K562 (cell line): ENCODE measurements around the gene TMC8. TPM values are rescaled to one million over a fixed set of nuclear protein-coding genes. Genes with fewer than 3 reads are reported as not detected.

Source experiments
- CAMTA2 ChIP-seq: fragments of 250-450 bp; sonication (Bioruptor Pico); conservative IDR thresholded peaks from 2 replicates; pipeline ENCODE4 v1.5.1; 2022
- DPF2 ChIP-seq: fragments of 450-650 bp; IDR thresholded peaks from 2 replicates; pipeline ENCODE4 v1.6.1; 2016
- EP300 ChIP-seq: IDR thresholded peaks from 2 replicates; pipeline ENCODE4 v1.6.1; 2012; ENCODE audit warnings: low read length, improper control_type of control experiment
- FOXJ3 ChIP-seq: sonication (generic); formaldehyde crosslinking; IDR thresholded peaks from 2 replicates; pipeline ENCODE4 v1.4.0; 2020; ENCODE audit warnings: mild to moderate bottlenecking, missing genetic modification reagents
- MEF2A ChIP-seq: IDR thresholded peaks from 2 replicates; pipeline ENCODE4 v1.6.1; 2011; ENCODE audit warnings: low read depth, mild to moderate bottlenecking, low read length, moderate library complexity; ENCODE audit not compliant: control insufficient read depth
- NUFIP1 ChIP-seq: fragments of 450-650 bp; IDR thresholded peaks from 2 replicates; pipeline ENCODE4 v1.6.1; 2018; ENCODE audit not compliant: partially characterized antibody
- SMAD2 ChIP-seq: fragments of 150-350 bp; IDR thresholded peaks from 2 replicates; pipeline ENCODE4 v1.6.1; 2014; ENCODE audit warnings: low read depth, mild to moderate bottlenecking, low read length
- TOE1 ChIP-seq, 2 experiments: fragments of 450-650 bp in 1 of 2; sonication (generic) in 1 of 2; formaldehyde crosslinking in 1 of 2; IDR thresholded peaks; 2 replicates each; pipeline versions ENCODE4 v1.7.1 to v1.8.0; 2016 to 2022; ENCODE audit warnings: borderline replicate concordance in 2 of 2, mild to moderate bottlenecking in 2 of 2, antibody characterized with exemption in 1 of 2, inconsistent platforms in 1 of 2, low read depth in 1 of 2, missing genetic modification reagents in 1 of 2, moderate library complexity in 1 of 2
- ZFP1 ChIP-seq: fragments of 450-650 bp; formaldehyde crosslinking; IDR thresholded peaks from 2 replicates; pipeline ENCODE4 v1.4.0; 2020; ENCODE audit warnings: mild to moderate bottlenecking, mixed read lengths
- ZNF253 ChIP-seq: fragments of 250-450 bp; sonication (Bioruptor Pico); conservative IDR thresholded peaks from 2 replicates; pipeline ENCODE4 v1.6.1; 2021; ENCODE audit warnings: mild to moderate bottlenecking
- ZNF395 ChIP-seq: fragments of 200-800 bp; sonication (Bioruptor generic); IDR thresholded peaks from 2 replicates; pipeline ENCODE4 v1.6.1; 2017; ENCODE audit warnings: missing genetic modification characterization, missing compliant biosample characterization
- ZNF398 ChIP-seq: fragments of 250-450 bp; sonication (Bioruptor Pico); IDR thresholded peaks from 2 replicates; pipeline ENCODE4 v1.8.0; 2021; ENCODE audit warnings: moderate library complexity, mild to moderate bottlenecking, inconsistent platforms
- polyA plus RNA-seq, 8 experiments: library from polyadenylated mRNA; depleted of rRNA in 4 of 8; stranded (reverse) in 5 of 8; unstranded in 3 of 8; fragments of >200 nt; fragmentation: Nextera tagmentation in 2 of 8; fragmentation: Illumina TruSeq in 1 of 8; extraction: Ambion mirVana in 2 of 8; extraction: Trizol in 1 of 8; gene quantifications; 2 replicates each; pipeline versions ENCODE4 v1.2.1 to v1.2.3, GENCODE V29; 2011 to 2014; ENCODE audit warnings: inconsistent platforms in 1 of 8, missing spikeins in 1 of 8
- total RNA-seq, 7 experiments: library from RNA; depleted of rRNA in 6 of 7; stranded (reverse); fragments of >200 nt in 6 of 7; fragmentation: Illumina TruSeq in 2 of 7; extraction: Trizol in 2 of 7; gene quantifications; 2 replicates each; pipeline versions ENCODE4 v1.2.1 to v1.2.3, GENCODE V29; 2011 to 2021; ENCODE audit warnings: low replicate concordance in 1 of 7
- TF ChIP-seq, protein P1 (sequence below): sonication (generic); formaldehyde crosslinking; IDR thresholded peaks from 2 replicates; pipeline ENCODE4 v1.8.1; 2023; ENCODE audit warnings: missing genetic modification reagents, mild to moderate bottlenecking, borderline replicate concordance
- TF ChIP-seq, protein P2 (sequence below), 3 experiments: fragments of 200-800 bp in 1 of 3; sonication (Bioruptor generic) in 1 of 3; sonication (generic) in 1 of 3; formaldehyde crosslinking in 1 of 3; IDR thresholded peaks; 2 replicates each; pipeline versions ENCODE4 v1.6.1 to v1.8.0; 2016 to 2022; ENCODE audit warnings: mild to moderate bottlenecking in 2 of 3, missing compliant biosample characterization in 2 of 3, missing genetic modification characterization in 2 of 3, missing genetic modification reagents in 1 of 3
- TF ChIP-seq, protein P3 (sequence below): fragments of 250-450 bp; sonication (Bioruptor Pico); IDR thresholded peaks from 2 replicates; pipeline ENCODE4 v1.4.0; 2020; ENCODE audit warnings: mild to moderate bottlenecking

The TMC8 gene
- total and polyA plus RNA-seq, 9 of the 15 experiments (the other 6 are each of a cell fraction or from before 2014, with no cell fraction given) = 0.13 to 10.9 (median 2.8) TPM

DNA sequence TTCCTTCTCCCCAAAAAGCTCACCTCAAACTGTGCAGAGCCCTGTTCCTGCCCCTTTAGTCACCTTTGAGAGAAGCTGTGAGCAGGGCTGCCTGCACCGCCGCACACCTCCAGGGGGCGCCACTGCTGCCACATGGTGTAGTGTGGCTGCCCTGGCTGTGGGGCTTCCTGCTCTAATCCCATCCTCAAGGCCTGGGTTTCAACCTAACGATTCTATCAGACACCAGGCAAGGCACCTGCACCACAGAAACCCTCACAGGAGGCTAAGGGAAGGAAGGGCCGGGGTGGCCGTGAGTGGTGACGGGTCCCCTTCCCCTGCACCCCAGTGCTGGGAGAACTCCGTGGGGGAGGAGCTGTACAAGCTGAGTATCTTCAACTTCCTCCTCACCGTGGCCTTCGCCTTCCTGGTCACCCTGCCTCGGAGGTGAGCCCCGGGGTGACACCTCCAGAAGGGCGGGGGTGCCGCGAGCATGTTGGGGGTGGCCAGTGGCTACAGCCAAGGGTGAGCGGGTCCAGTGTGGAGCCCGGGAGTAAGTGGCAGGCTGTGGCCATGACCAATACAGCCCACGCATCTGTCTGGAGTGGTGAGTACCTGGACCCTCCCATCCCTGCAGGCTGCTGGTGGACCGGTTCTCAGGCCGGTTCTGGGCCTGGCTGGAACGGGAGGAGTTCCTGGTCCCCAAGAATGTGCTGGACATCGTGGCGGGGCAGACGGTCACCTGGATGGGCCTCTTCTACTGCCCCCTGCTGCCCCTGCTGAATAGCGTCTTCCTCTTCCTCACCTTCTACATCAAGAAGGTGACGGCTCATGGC, 7.0 kb downstream of the TMC8 start (continued):
- TF ChIP-seq, protein P1, sequence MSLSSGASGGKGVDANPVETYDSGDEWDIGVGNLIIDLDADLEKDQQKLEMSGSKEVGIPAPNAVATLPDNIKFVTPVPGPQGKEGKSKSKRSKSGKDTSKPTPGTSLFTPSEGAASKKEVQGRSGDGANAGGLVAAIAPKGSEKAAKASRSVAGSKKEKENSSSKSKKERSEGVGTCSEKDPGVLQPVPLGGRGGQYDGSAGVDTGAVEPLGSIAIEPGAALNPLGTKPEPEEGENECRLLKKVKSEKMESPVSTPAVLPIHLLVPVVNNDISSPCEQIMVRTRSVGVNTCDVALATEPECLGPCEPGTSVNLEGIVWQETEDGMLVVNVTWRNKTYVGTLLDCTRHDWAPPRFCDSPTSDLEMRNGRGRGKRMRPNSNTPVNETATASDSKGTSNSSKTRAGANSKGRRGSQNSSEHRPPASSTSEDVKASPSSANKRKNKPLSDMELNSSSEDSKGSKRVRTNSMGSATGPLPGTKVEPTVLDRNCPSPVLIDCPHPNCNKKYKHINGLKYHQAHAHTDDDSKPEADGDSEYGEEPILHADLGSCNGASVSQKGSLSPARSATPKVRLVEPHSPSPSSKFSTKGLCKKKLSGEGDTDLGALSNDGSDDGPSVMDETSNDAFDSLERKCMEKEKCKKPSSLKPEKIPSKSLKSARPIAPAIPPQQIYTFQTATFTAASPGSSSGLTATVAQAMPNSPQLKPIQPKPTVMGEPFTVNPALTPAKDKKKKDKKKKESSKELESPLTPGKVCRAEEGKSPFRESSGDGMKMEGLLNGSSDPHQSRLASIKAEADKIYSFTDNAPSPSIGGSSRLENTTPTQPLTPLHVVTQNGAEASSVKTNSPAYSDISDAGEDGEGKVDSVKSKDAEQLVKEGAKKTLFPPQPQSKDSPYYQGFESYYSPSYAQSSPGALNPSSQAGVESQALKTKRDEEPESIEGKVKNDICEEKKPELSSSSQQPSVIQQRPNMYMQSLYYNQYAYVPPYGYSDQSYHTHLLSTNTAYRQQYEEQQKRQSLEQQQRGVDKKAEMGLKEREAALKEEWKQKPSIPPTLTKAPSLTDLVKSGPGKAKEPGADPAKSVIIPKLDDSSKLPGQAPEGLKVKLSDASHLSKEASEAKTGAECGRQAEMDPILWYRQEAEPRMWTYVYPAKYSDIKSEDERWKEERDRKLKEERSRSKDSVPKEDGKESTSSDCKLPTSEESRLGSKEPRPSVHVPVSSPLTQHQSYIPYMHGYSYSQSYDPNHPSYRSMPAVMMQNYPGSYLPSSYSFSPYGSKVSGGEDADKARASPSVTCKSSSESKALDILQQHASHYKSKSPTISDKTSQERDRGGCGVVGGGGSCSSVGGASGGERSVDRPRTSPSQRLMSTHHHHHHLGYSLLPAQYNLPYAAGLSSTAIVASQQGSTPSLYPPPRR (CRISPR knock-in tag) = no peak
- TF ChIP-seq EP300 (no peak), SMAD2 (no peak), FOXJ3 (CRISPR knock-in tag) (no peak), ZNF398 (CRISPR knock-in tag) (no peak), ZFP1 (CRISPR knock-in tag) (no peak), NUFIP1 (no peak), ZNF395 (CRISPR knock-in tag) (no peak; the same call in 1 of the 2 replicates), CAMTA2 (CRISPR knock-in tag) (no peak), DPF2 (peak; percentile 75), MEF2A (no peak), ZNF253 (no peak), TOE1 (IDR thresholded peaks at IDR 0.05; ENCODE audit: borderline replicate concordance) (peak; percentile 64), TOE1 (CRISPR knock-in tag; IDR thresholded peaks at IDR 0.05; ENCODE audit: borderline replicate concordance, low read depth) (no peak)
- TF ChIP-seq, protein P2, sequence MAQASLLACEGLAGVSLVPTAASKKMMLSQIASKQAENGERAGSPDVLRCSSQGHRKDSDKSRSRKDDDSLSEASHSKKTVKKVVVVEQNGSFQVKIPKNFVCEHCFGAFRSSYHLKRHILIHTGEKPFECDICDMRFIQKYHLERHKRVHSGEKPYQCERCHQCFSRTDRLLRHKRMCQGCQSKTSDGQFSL (CRISPR knock-in tag; IDR thresholded peaks at IDR 0.05) = peak; percentile 79
- TF ChIP-seq, protein P2 (tag; IDR thresholded peaks at IDR 0.05) = 0 out of 4 replicates have a peak, but pooled peaks of 1 of the 2 experiments have one; percentile 36
- TF ChIP-seq, protein P3, sequence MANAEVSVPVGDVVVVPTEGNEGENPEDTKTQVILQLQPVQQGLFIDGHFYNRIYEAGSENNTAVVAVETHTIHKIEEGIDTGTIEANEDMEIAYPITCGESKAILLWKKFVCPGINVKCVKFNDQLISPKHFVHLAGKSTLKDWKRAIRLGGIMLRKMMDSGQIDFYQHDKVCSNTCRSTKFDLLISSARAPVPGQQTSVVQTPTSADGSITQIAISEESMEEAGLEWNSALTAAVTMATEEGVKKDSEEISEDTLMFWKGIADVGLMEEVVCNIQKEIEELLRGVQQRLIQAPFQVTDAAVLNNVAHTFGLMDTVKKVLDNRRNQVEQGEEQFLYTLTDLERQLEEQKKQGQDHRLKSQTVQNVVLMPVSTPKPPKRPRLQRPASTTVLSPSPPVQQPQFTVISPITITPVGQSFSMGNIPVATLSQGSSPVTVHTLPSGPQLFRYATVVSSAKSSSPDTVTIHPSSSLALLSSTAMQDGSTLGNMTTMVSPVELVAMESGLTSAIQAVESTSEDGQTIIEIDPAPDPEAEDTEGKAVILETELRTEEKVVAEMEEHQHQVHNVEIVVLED (CRISPR knock-in tag) = no peak
